ENCODE data around the gene NFU1.
"Not testable (repeated sequence)": the region's sequence is repeated elsewhere in the genome, so short reads cannot be mapped to it uniquely, and the experiment has no call there.

Gene NFU1

GRCh38 chr2:69372767-69373166 is 64.5 kb downstream of the NFU1 start:
- Histone ChIP-seq H3K4me1 (ENCODE audit: insufficient read depth, low read length) (no peaks in the 10 kb centered on the region), H3K9me3 (ENCODE audit: control insufficient read depth, insufficient read depth, low read length) (no peaks in the 10 kb centered on the region), H3K36me3 (ENCODE audit: insufficient read depth, low read length) (peaks cover 19% of the 10 kb centered on the region), H3K9ac (ENCODE audit: low read depth, low read length) (no peak overlapping the region)

GRCh38 chr2:69369802-69370201 is 67.4 kb downstream of the NFU1 start:
- Histone ChIP-seq H3K36me3 (ENCODE audit: insufficient read depth, low read length) (peaks cover 26% of the 10 kb centered on the region), H3K4me1 (ENCODE audit: insufficient read depth, low read length) (no peaks in the 10 kb centered on the region), H3K9me3 (ENCODE audit: control insufficient read depth, insufficient read depth, low read length) (no peaks in the 10 kb centered on the region), H3K9ac (ENCODE audit: low read depth, low read length) (no peak overlapping the region)

GRCh38 chr2:69368588-69368987 is 68.6 kb downstream of the NFU1 start:
- H3K36me3 ChIP-seq (ENCODE audit: insufficient read depth, low read length): peaks cover 26% of the 10 kb centered on the region
- H3K4me1 ChIP-seq (ENCODE audit: insufficient read depth, low read length): no peaks in the 10 kb centered on the region
- H3K9ac ChIP-seq (ENCODE audit: low read depth, low read length): no peak overlapping the region
- H3K9me3 ChIP-seq (ENCODE audit: control insufficient read depth, insufficient read depth, low read length): no peaks in the 10 kb centered on the region

GRCh38 chr2:69359371-69359770 is 77.9 kb downstream of the NFU1 start:
- Histone ChIP-seq H3K36me3 (ENCODE audit: insufficient read depth, low read length) (peaks cover 28% of the 10 kb centered on the region), H3K4me1 (ENCODE audit: insufficient read depth, low read length) (peaks cover 15% of the 10 kb centered on the region), H3K9me3 (ENCODE audit: control insufficient read depth, insufficient read depth, low read length) (no peaks in the 10 kb centered on the region), H3K9ac (ENCODE audit: low read depth, low read length) (no peak overlapping the region)

- Histone ChIP-seq H3K36me3 (ENCODE audit: insufficient read depth, low read length) (peaks cover 28% of the 10 kb centered on the region), H3K9ac (ENCODE audit: low read depth, low read length) (no peak overlapping the region), H3K4me1 (ENCODE audit: insufficient read depth, low read length) (peaks cover 15% of the 10 kb centered on the region), H3K9me3 (ENCODE audit: control insufficient read depth, insufficient read depth, low read length) (no peaks in the 10 kb centered on the region)
These were observed 78.3 kb downstream of the NFU1 start for GRCh38 chr2:69358914-69359313.

GRCh38 chr2:69356471-69356870 is 80.8 kb downstream of the NFU1 start:
- Histone ChIP-seq H3K4me1 (ENCODE audit: insufficient read depth, low read length) (peaks cover 15% of the 10 kb centered on the region), H3K9me3 (ENCODE audit: control insufficient read depth, insufficient read depth, low read length) (no peaks in the 10 kb centered on the region), H3K36me3 (ENCODE audit: insufficient read depth, low read length) (peaks cover 25% of the 10 kb centered on the region), H3K9ac (ENCODE audit: low read depth, low read length) (no peak overlapping the region)

- H3K36me3 ChIP-seq (ENCODE audit: insufficient read depth, low read length): peaks cover 15% of the 10 kb centered on the region
- H3K9me3 ChIP-seq (ENCODE audit: control insufficient read depth, insufficient read depth, low read length); H3K9ac ChIP-seq (ENCODE audit: low read depth, low read length): not testable (repeated sequence)
- H3K4me1 ChIP-seq (ENCODE audit: insufficient read depth, low read length): peaks cover 15% of the 10 kb centered on the region
These were observed 82.3 kb downstream of the NFU1 start for GRCh38 chr2:69354976-69355375.

GRCh38 chr2:69353360-69353759 is 83.9 kb downstream of the NFU1 start:
- H3K9me3 ChIP-seq (ENCODE audit: control insufficient read depth, insufficient read depth, low read length): no peaks in the 10 kb centered on the region
- H3K36me3 ChIP-seq (ENCODE audit: insufficient read depth, low read length): peaks cover 19% of the 10 kb centered on the region
- H3K4me1 ChIP-seq (ENCODE audit: insufficient read depth, low read length): 0 out of 2 replicates have a peak, but pooled peaks cover 2% of the 10 kb centered on the region
- no peak overlapping the region for H3K9ac ChIP-seq (ENCODE audit: low read depth, low read length)

- peaks cover 26% of the 10 kb centered on the region for H3K36me3 ChIP-seq (ENCODE audit: insufficient read depth, low read length)
- H3K4me1 ChIP-seq (ENCODE audit: insufficient read depth, low read length): no peaks in the 10 kb centered on the region
- H3K9me3 ChIP-seq (ENCODE audit: control insufficient read depth, insufficient read depth, low read length): no peaks in the 10 kb centered on the region
- H3K9ac ChIP-seq (ENCODE audit: low read depth, low read length): no peak overlapping the region
These were observed 88.5 kb downstream of the NFU1 start for GRCh38 chr2:69348781-69349180.
